Measurements from ENCODE around the gene MT1F. TPM values are rescaled to one million over a fixed set of nuclear protein-coding genes. Genes with fewer than 3 reads are reported as not detected.
"Not testable (repeated sequence)": the region's sequence is repeated elsewhere in the genome, so short reads cannot be mapped to it uniquely, and the experiment has no call there.

Gene MT1F
- total RNA-seq, 1 experiment from 2014 or later = 7.3 TPM

GRCh38 chr16:56670620-56670934, 12.8 kb downstream of the MT1F start:
- Histone ChIP-seq H3K4me1 (ENCODE audit: control insufficient read depth in 1 of 2, insufficient read depth in 2 of 2, low read length in 2 of 2) (no peaks in the 10 kb centered on the region), H3K4me3 (replicated peaks in 1 of 2; ENCODE audit: low read depth in 1 of 2, low read length in 2 of 2) (no peak overlapping the region), H3K9ac (ENCODE audit: low read length) (no peak overlapping the region), H3K9me2 (ENCODE audit: insufficient read depth) (no peaks in the 10 kb centered on the region), H3K36me3 (ENCODE audit: control insufficient read depth in 1 of 2, insufficient read depth in 2 of 2, low read length in 2 of 2) (no peaks in the 10 kb centered on the region), H3K79me2 (ENCODE audit: insufficient read depth, low read length) (no peaks in the 10 kb centered on the region), H2AFZ (ENCODE audit: low read depth, low read length, poor library complexity, severe bottlenecking) (no peak overlapping the region), H3K27ac (ENCODE audit: low read depth, low read length) (no peak overlapping the region), H3K9me3 (ENCODE audit: control insufficient read depth in 1 of 2, insufficient read depth in 1 of 2, low read depth in 1 of 2, low read length in 2 of 2) (no peaks in the 10 kb centered on the region), H3K4me2 (ENCODE audit: low read length) (no peak overlapping the region), H4K20me1 (ENCODE audit: insufficient read depth) (no peaks in the 10 kb centered on the region), H3K27me3 (ENCODE audit: insufficient read depth, low read length) (no peaks in the 10 kb centered on the region)
- POLR2A ChIA-PET = no interaction called here
- TF ChIP-seq POLR2A (IDR thresholded peaks at IDR 0.05; ENCODE audit: borderline replicate concordance, extremely low read depth, insufficient read depth, insufficient read length) = no peak
- no peak for TF ChIP-seq RAD21 (IDR thresholded peaks at IDR 0.05; ENCODE audit: low read depth)
- RAD21 ChIA-PET (ENCODE audit: low non-redundant PET in 1 of 2, low total read pairs in 2 of 2, uncharacterized antibody in 2 of 2, unreplicated experiment in 2 of 2) = no interaction called here
- ATAC-seq = no peak
- CTCF ChIA-PET = no interaction called here
- DNase-seq (ENCODE audit: low read depth, low spot score) = no peak
- BruUV-seq (replicated peaks) = no TSS peak
- intact Hi-C loops (cut with micrococcal nuclease) = no loop called here

GRCh38 chr16:56671691-56672090, 13.9 kb downstream of the MT1F start:
- H3K4me1 ChIP-seq (ENCODE audit: control insufficient read depth in 1 of 2, insufficient read depth in 2 of 2, low read length in 2 of 2); H3K27me3 ChIP-seq (ENCODE audit: insufficient read depth, low read length); BruUV-seq (replicated peaks); H3K36me3 ChIP-seq (ENCODE audit: control insufficient read depth in 1 of 2, insufficient read depth in 2 of 2, low read length in 2 of 2); POLR2A ChIA-PET; H3K27ac ChIP-seq (ENCODE audit: low read depth, low read length); H3K4me2 ChIP-seq (ENCODE audit: low read length); H4K20me1 ChIP-seq (ENCODE audit: insufficient read depth); RAD21 ChIA-PET (ENCODE audit: low non-redundant PET in 1 of 2, low total read pairs in 2 of 2, uncharacterized antibody in 2 of 2, unreplicated experiment in 2 of 2); H3K9me2 ChIP-seq (ENCODE audit: insufficient read depth); H3K79me2 ChIP-seq (ENCODE audit: insufficient read depth, low read length); CTCF ChIA-PET; H2AFZ ChIP-seq (ENCODE audit: low read depth, low read length, poor library complexity, severe bottlenecking); DNase-seq (ENCODE audit: low read depth, low spot score); ATAC-seq; H3K9ac ChIP-seq (ENCODE audit: low read length); intact Hi-C loops (cut with micrococcal nuclease); H3K4me3 ChIP-seq (replicated peaks in 1 of 2; ENCODE audit: low read depth in 1 of 2, low read length in 2 of 2); H3K9me3 ChIP-seq (ENCODE audit: control insufficient read depth in 1 of 2, insufficient read depth in 1 of 2, low read depth in 1 of 2, low read length in 2 of 2): not testable (repeated sequence)

DNA sequence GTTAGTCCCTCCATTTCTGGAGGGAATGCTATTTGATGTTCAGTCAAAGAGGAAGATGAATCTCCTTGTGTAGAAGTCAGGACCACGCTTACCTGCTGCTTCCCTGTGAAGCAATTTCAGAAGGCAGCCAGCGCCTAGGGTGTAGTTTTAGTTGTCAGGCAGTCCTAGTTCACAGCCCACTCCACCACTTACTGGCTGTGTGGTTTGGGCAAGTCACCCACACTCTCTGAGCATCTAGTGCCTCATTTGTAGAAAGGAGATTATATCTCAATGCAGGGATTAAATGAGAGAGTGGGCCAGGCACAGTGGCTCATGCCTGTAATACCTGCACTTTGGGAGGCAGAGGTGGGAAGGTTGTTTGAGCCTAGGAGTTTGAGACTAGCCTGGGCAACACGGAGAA, 14.4 kb downstream of the MT1F start:
- H3K4me3 ChIP-seq (replicated peaks in 1 of 2; ENCODE audit: low read depth in 1 of 2, low read length in 2 of 2); DNase-seq (ENCODE audit: low read depth, low spot score); H3K9me2 ChIP-seq (ENCODE audit: insufficient read depth); H3K27ac ChIP-seq (ENCODE audit: low read depth, low read length); BruUV-seq (replicated peaks); H2AFZ ChIP-seq (ENCODE audit: low read depth, low read length, poor library complexity, severe bottlenecking); H3K9ac ChIP-seq (ENCODE audit: low read length); intact Hi-C loops (cut with micrococcal nuclease); ATAC-seq; H3K4me1 ChIP-seq (ENCODE audit: control insufficient read depth in 1 of 2, insufficient read depth in 2 of 2, low read length in 2 of 2); H3K79me2 ChIP-seq (ENCODE audit: insufficient read depth, low read length); RAD21 ChIA-PET (ENCODE audit: low non-redundant PET in 1 of 2, low total read pairs in 2 of 2, uncharacterized antibody in 2 of 2, unreplicated experiment in 2 of 2); H4K20me1 ChIP-seq (ENCODE audit: insufficient read depth); CTCF ChIA-PET; H3K36me3 ChIP-seq (ENCODE audit: control insufficient read depth in 1 of 2, insufficient read depth in 2 of 2, low read length in 2 of 2); H3K27me3 ChIP-seq (ENCODE audit: insufficient read depth, low read length); H3K9me3 ChIP-seq (ENCODE audit: control insufficient read depth in 1 of 2, insufficient read depth in 1 of 2, low read depth in 1 of 2, low read length in 2 of 2); POLR2A ChIA-PET; H3K4me2 ChIP-seq (ENCODE audit: low read length): not testable (repeated sequence)

Measured in HCT116 (cell line).